H1 (cell line): Measurements from ENCODE around the gene RAPGEF1. TPM values are rescaled to one million over a fixed set of nuclear protein-coding genes. Genes with fewer than 3 reads are reported as not detected.

Experiments
- SRF ChIP-seq: IDR thresholded peaks from 2 replicates; pipeline ENCODE4 v1.6.1; 2011; ENCODE audit warnings: mild to moderate bottlenecking, low read depth, low read length, moderate library complexity
- polyA plus RNA-seq, 7 experiments: library from polyadenylated mRNA; depleted of rRNA in 3 of 7; stranded (reverse) in 5 of 7; unstranded in 2 of 7; fragments of >200 nt in 5 of 7; fragments of 200-250 nt in 2 of 7; gene quantifications; 1 replicate in 5 of 7; 2 replicates in 1 of 7; 4 replicates in 1 of 7; pipeline versions ENCODE4 v1.2.1 to v1.2.3, GENCODE V29; 2011 to 2013; ENCODE audit warnings: missing spikeins in 2 of 7, mixed read lengths in 2 of 7
- total RNA-seq: library from RNA; stranded (reverse); fragmentation: NEBNext Ultra II Directional; extraction: Animal tissue kit (Norgen Biotek cat#: 25700); gene quantifications from 2 replicates; pipeline ENCODE4 v1.2.1, GENCODE V29; 2021

RAPGEF1 gene
- total and polyA plus RNA-seq, 2 of the 8 experiments (the other 6 are each of a cell fraction or from before 2014, with no cell fraction given), result 29.7 to 78.9 TPM

GRCh38 chr9:131714821-131715220, 25.1 kb downstream of the RAPGEF1 start (continued):
- TF ChIP-seq SRF, result no peak
